Neural progenitor cell (in vitro differentiated cells): Measurements from ENCODE around the gene PACC1.

ENCODE experiments used
- EZH2phosphoT487 ChIP-seq: fragments of 200-600 bp; sonication (generic); IDR thresholded peaks from 2 replicates; pipeline ENCODE4 v1.6.1; 2017; ENCODE audit warnings: antibody characterized with exemption
- TF ChIP-seq, protein P1 (sequence below): fragments of 200-600 bp; sonication (generic); IDR thresholded peaks from 2 replicates; pipeline ENCODE4 v1.5.1; 2017; ENCODE audit warnings: antibody characterized with exemption, mild to moderate bottlenecking

DNA sequence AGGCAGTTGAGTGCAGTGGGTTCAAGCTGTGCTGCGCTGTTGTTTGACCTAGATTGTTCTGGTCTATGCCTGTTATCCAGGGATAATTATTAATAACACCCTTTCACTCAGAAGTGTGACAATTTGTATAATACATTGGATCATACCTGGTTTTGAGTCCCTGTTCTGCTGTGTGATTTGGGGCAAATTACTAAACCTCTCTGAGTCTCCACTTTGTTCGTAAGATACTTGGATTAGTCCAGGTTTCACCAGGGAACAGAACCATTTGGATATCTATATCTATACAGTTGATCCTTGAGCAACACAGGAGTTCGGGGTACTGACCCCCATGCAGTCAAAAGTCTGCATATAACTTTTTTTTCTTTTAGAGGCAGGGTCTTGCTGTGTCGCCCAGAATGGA lies 20.3 kb upstream of the PACC1 start:
- TF ChIP-seq, protein P1, sequence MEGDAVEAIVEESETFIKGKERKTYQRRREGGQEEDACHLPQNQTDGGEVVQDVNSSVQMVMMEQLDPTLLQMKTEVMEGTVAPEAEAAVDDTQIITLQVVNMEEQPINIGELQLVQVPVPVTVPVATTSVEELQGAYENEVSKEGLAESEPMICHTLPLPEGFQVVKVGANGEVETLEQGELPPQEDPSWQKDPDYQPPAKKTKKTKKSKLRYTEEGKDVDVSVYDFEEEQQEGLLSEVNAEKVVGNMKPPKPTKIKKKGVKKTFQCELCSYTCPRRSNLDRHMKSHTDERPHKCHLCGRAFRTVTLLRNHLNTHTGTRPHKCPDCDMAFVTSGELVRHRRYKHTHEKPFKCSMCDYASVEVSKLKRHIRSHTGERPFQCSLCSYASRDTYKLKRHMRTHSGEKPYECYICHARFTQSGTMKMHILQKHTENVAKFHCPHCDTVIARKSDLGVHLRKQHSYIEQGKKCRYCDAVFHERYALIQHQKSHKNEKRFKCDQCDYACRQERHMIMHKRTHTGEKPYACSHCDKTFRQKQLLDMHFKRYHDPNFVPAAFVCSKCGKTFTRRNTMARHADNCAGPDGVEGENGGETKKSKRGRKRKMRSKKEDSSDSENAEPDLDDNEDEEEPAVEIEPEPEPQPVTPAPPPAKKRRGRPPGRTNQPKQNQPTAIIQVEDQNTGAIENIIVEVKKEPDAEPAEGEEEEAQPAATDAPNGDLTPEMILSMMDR, result no peak
- no peak for TF ChIP-seq EZH2phosphoT487
